SK-N-MC (cell line): ENCODE results near the gene PREP.

Experiments used
- EZH2 ChIP-seq: fragments of 200-600 bp; sonication (generic); IDR thresholded peaks from one replicate; pipeline ENCODE4 v1.6.1; 2017; ENCODE audit warnings: antibody characterized with exemption
- POLR2AphosphoS5 ChIP-seq: IDR thresholded peaks from 2 replicates; pipeline ENCODE4 v1.6.1; 2012; ENCODE audit warnings: mild to moderate bottlenecking, low read depth, low read length, borderline replicate concordance

DNA sequence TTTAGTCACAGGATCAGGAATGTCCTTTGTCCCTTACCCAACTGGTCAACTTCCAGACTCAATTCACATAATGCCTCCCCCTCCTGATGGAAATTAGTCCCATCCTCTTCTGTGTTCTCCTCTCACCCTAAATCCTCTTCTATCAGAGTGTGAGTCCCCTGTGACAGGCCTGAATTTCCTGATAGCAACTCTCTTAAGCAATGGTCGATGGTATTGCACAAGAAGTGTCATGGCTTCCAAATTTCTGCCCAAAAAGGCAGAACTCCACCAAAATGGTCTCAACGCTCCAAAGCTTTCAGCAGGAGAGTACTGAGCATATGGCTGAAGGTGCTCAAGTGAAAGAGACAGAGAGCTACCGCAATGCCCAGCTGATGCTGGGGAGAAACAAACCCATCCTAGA is 2.4 kb downstream of the PREP start:
- TF ChIP-seq EZH2 (no peak), POLR2AphosphoS5 (no peak)
